B cell (primary cell): ENCODE measurements around the gene CCDC192. TPM values are rescaled to one million over a fixed set of nuclear protein-coding genes. Genes with fewer than 3 reads are reported as not detected.

Source experiments
- ATAC-seq: fragments of 200-7000 bp; cut with Tn5 transposase; one replicate; pipeline ENCODE4 v1.10.0; 2021; ENCODE audit warnings: low read depth, mild to moderate bottlenecking, moderate number of reproducible peaks, moderate library complexity
- CTCF ChIA-PET: fragments of 350-600 bp; sonication (Branson Sonifier 250); formaldehyde crosslinking; loops from one replicate; lab custom pipeline; 2021; ENCODE audit warnings: antibody characterized with exemption, inconsistent platforms; lab: Charles Lee
- POLR2A ChIA-PET: fragments of 350-600 bp; sonication (Branson Sonifier 250); formaldehyde crosslinking; loops from one replicate; lab custom pipeline; 2021; ENCODE audit warnings: antibody characterized with exemption; lab: Charles Lee
- DNase-seq: peaks from one replicate; pipeline ENCODE4 v3.0.0; 2013
- H2AFZ ChIP-seq: 2 replicates; pipeline ENCODE4 v1.6.1; 2012; ENCODE audit warnings: mild to moderate bottlenecking, low read depth, low read length; ENCODE audit not compliant: insufficient read depth, poor library complexity, severe bottlenecking
- H3K27ac ChIP-seq, 2 donors: 1 replicate in 1 of 2; 2 replicates in 1 of 2; pipeline ENCODE4 v1.5.1; 2012 to 2013; ENCODE audit warnings: low read length in 2 of 2, mild to moderate bottlenecking in 2 of 2, moderate library complexity in 1 of 2
- H3K27me3 ChIP-seq, 4 experiments: fragments of 200-600 bp in 1 of 4; sonication (generic) in 1 of 4; replicated peaks in 1 of 4; 1 replicate in 2 of 4; 2 replicates in 2 of 4; pipeline versions ENCODE4 v1.6.1 to v1.7.0; 2013 to 2016; ENCODE audit warnings: low read length in 3 of 4, mild to moderate bottlenecking in 2 of 4, mixed read lengths in 1 of 4, moderate library complexity in 1 of 4; ENCODE audit not compliant: insufficient read depth in 4 of 4, control insufficient read depth in 3 of 4; ENCODE audit errors: control extremely low read depth in 1 of 4
- H3K36me3 ChIP-seq, 2 experiments: replicated peaks in 1 of 2; 1 replicate in 1 of 2; 2 replicates in 1 of 2; pipeline versions ENCODE4 v1.6.1 to v1.7.1; 2013; ENCODE audit warnings: low read length in 1 of 2; ENCODE audit not compliant: insufficient read depth in 2 of 2, control insufficient read depth in 1 of 2; ENCODE audit errors: control extremely low read depth in 1 of 2, extremely low read depth in 1 of 2
- H3K4me1 ChIP-seq, 2 donors: fragments of 200-600 bp in 1 of 2; sonication (generic) in 1 of 2; 1 replicate in 1 of 2; 2 replicates in 1 of 2; pipeline versions ENCODE4 v1.5.1 to v1.6.1; 2013 to 2017; ENCODE audit warnings: low read length in 2 of 2; ENCODE audit not compliant: control insufficient read depth in 2 of 2, insufficient read depth in 2 of 2
- H3K4me2 ChIP-seq: replicated peaks from 2 replicates; pipeline ENCODE3; 2012; ENCODE audit warnings: mild to moderate bottlenecking, low read depth, low read length; ENCODE audit not compliant: poor library complexity, severe bottlenecking
- H3K4me3 ChIP-seq, 5 experiments: fragments of 200-600 bp in 1 of 5; sonication (generic) in 1 of 5; 1 replicate in 3 of 5; 2 replicates in 2 of 5; pipeline versions ENCODE4 v1.5.1 to v1.7.0; 2011 to 2016; ENCODE audit warnings: low read length in 4 of 5, mild to moderate bottlenecking in 4 of 5, low read depth in 2 of 5, control low read depth in 1 of 5, moderate library complexity in 1 of 5; ENCODE audit not compliant: insufficient read depth in 1 of 5; ENCODE audit errors: control extremely low read depth in 1 of 5, extremely low read depth in 1 of 5
- H3K79me2 ChIP-seq: fragments of 200-600 bp; sonication (generic); one replicate; pipeline ENCODE4 v1.6.0; 2016; ENCODE audit warnings: low read length; ENCODE audit not compliant: control insufficient read depth, insufficient read depth
- H3K9ac ChIP-seq: fragments of 200-600 bp; sonication (generic); 2 replicates; pipeline ENCODE4 v1.6.1; 2017; ENCODE audit warnings: mild to moderate bottlenecking, low read length, moderate library complexity
- H3K9me3 ChIP-seq, 3 donors: one replicate each; pipeline versions ENCODE4 v1.6.1 to v1.7.1; 2013; ENCODE audit warnings: low read length in 2 of 3; ENCODE audit not compliant: control insufficient read depth in 2 of 3, insufficient read depth in 1 of 3; ENCODE audit errors: control extremely low read depth in 1 of 3
- H4K20me1 ChIP-seq: 2 replicates; pipeline ENCODE4 v1.6.0; 2012; ENCODE audit warnings: mild to moderate bottlenecking, low read length; ENCODE audit not compliant: insufficient read depth, control insufficient read depth, poor library complexity, severe bottlenecking
- H3K27ac Mint-ChIP-seq: one replicate; pipeline ENCODE4 v1.8.0; 2021; ENCODE audit warnings: mixed read lengths
- H3K27me3 Mint-ChIP-seq: one replicate; pipeline ENCODE4 v1.8.0; 2021; ENCODE audit warnings: mixed read lengths
- H3K4me1 Mint-ChIP-seq: one replicate; pipeline ENCODE4 v1.8.0; 2021; ENCODE audit warnings: mixed read lengths
- H3K4me3 Mint-ChIP-seq: one replicate; pipeline ENCODE4 v1.8.0; 2021; ENCODE audit warnings: mixed read lengths
- H3K9me3 Mint-ChIP-seq: one replicate; pipeline ENCODE4 v1.8.0; 2022; ENCODE audit warnings: mixed read lengths; ENCODE audit not compliant: insufficient read depth
- EZH2 ChIP-seq: IDR thresholded peaks from 2 replicates; pipeline ENCODE4 v1.6.1; 2012; ENCODE audit warnings: borderline replicate concordance, low read depth, mild to moderate bottlenecking, moderate library complexity, low read length; ENCODE audit not compliant: insufficient read depth, poor library complexity, severe bottlenecking
- WGBS: methylation state at CpG from one replicate; pipeline ENCODE4 v1.1.5; 2013; ENCODE audit warnings: missing lambda C conversion rate; ENCODE audit not compliant: insufficient coverage; 5-methylcytosine and 5-hydroxymethylcytosine counted together
- intact Hi-C: fragments of 100-400 bp; cut with micrococcal nuclease; formaldehyde crosslinking; loops from one replicate; pipeline ENCODE4 v1.10.0; 2022
- polyA plus RNA-seq: library from polyadenylated mRNA; depleted of rRNA; stranded (reverse); fragments of >200 nt; gene quantifications from 2 replicates; pipeline ENCODE4 v1.2.3, GENCODE V29; 2012
- total RNA-seq, 2 donors: library from RNA; stranded (reverse); fragments of 120-200 nt in 1 of 2; gene quantifications; 1 replicate in 1 of 2; 2 replicates in 1 of 2; pipeline versions ENCODE4 v1.2.3 to v1.2.4, GENCODE V29; 2013 to 2022
- TF ChIP-seq, protein P1 (sequence below): fragments of 200-600 bp; IDR thresholded peaks from one replicate; pipeline ENCODE4 v1.8.0; 2022; ENCODE audit warnings: antibody characterized with exemption, mild to moderate bottlenecking

CCDC192 gene
- total and polyA plus RNA-seq, 2 donors (not counting 1 experiment from before 2014, with no cell fraction given): not detected

DNA sequence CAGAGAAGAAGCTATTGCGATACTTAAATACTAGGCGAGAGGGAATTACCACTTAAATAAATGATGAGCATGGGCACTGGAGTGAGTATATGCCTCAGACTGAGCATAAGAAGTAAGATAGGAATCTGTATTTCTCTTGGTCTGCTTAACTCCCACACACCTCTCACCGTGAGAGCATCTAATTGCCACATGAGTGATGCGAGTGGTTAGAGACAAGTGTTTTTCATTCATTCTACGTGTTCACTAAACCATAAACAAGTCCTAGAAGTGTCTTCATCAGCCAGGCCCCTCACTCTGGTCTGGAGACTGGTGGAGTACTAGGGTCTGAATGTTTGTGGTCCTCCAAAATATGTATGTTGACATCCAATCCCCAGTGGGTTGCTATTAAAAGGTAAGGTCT lies 230.2 kb downstream of the CCDC192 start:
- DNase-seq: no peak
- Mint-ChIP-seq H3K4me1 (no peaks in the 10 kb centered on the region), H3K4me3 (no peak overlapping the region), H3K27me3 (peaks cover 2% of the 10 kb centered on the region), H3K27ac (no peak overlapping the region), H3K9me3 (peaks cover under 1% of the 10 kb centered on the region)
- H3K36me3 ChIP-seq: no peaks in the 10 kb centered on the region
- no CpG with 5 or more reads among the region's 5 CpGs for WGBS
- ATAC-seq: no peak
- intact Hi-C loops: no loop called here
- ChIA-PET POLR2A (no interaction called here), CTCF (no interaction called here)
- H3K27ac ChIP-seq: no peak overlapping the region
- no peak for TF ChIP-seq EZH2
- TF ChIP-seq, protein P1, sequence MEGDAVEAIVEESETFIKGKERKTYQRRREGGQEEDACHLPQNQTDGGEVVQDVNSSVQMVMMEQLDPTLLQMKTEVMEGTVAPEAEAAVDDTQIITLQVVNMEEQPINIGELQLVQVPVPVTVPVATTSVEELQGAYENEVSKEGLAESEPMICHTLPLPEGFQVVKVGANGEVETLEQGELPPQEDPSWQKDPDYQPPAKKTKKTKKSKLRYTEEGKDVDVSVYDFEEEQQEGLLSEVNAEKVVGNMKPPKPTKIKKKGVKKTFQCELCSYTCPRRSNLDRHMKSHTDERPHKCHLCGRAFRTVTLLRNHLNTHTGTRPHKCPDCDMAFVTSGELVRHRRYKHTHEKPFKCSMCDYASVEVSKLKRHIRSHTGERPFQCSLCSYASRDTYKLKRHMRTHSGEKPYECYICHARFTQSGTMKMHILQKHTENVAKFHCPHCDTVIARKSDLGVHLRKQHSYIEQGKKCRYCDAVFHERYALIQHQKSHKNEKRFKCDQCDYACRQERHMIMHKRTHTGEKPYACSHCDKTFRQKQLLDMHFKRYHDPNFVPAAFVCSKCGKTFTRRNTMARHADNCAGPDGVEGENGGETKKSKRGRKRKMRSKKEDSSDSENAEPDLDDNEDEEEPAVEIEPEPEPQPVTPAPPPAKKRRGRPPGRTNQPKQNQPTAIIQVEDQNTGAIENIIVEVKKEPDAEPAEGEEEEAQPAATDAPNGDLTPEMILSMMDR: no peak
- H3K27me3 ChIP-seq: no peaks in the 10 kb centered on the region
- H3K4me2 ChIP-seq: no peak overlapping the region
- no peaks in the 10 kb centered on the region for H3K79me2 ChIP-seq
- no peaks in the 10 kb centered on the region for H3K4me1 ChIP-seq
- no peaks in the 10 kb centered on the region for H3K9me3 ChIP-seq
- no peak overlapping the region for H2AFZ ChIP-seq
- no peak overlapping the region for H3K9ac ChIP-seq
- no peak overlapping the region for H3K4me3 ChIP-seq
- H4K20me1 ChIP-seq: no peaks in the 10 kb centered on the region

DNA sequence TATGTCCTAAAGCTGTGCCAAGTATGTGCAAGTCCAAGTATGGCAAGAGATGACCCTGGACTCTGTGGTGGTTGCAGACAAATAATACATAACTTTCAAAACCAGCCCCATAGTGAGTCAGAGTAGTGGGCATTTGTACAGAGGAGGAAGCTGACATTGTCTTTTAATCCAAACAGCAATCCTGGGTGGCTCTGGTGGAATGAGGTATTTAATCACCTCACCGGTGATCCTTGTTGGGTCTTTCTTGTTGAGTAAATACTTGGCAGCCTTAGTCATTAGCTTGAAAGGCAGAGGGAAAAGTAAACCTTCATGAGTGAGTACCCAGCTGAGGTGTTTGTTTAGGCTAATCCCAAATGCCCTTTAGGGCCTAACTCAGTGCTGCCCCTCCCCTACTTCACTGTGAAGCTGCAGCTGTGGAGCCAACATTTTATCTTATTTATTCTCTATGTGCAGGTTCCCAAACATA lies 231.6 kb downstream of the CCDC192 start:
- no peaks in the 10 kb centered on the region for H3K36me3 ChIP-seq
- intact Hi-C loops: no loop called here
- ATAC-seq (no peak), DNase-seq (no peak)
- H3K9me3 ChIP-seq: no peaks in the 10 kb centered on the region
- CTCF ChIA-PET: no interaction called here
- H3K9ac ChIP-seq: no peak overlapping the region
- POLR2A ChIA-PET: no interaction called here
- H3K27me3 ChIP-seq: no peaks in the 10 kb centered on the region
- Mint-ChIP-seq H3K27ac (no peak overlapping the region), H3K4me1 (no peaks in the 10 kb centered on the region), H3K27me3 (no peaks in the 10 kb centered on the region), H3K9me3 (no peaks in the 10 kb centered on the region), H3K4me3 (no peak overlapping the region)
- no peak overlapping the region for H3K4me3 ChIP-seq
- H2AFZ ChIP-seq: no peak overlapping the region
- H3K4me2 ChIP-seq: no peak overlapping the region
- H4K20me1 ChIP-seq: no peaks in the 10 kb centered on the region
- no peak for TF ChIP-seq EZH2
- TF ChIP-seq, protein P1: no peak
- no peaks in the 10 kb centered on the region for H3K79me2 ChIP-seq
- 100% methylated on average over 1 of the region's 1 CpG for WGBS
- no peaks in the 10 kb centered on the region for H3K4me1 ChIP-seq
- H3K27ac ChIP-seq: no peak overlapping the region
